HepG2 (cell line): ENCODE data around the gene CDC25C. TPM values are rescaled to one million over a fixed set of nuclear protein-coding genes. Genes with fewer than 3 reads are reported as not detected.

ENCODE experiments used
- EED ChIP-seq: sonication (generic); formaldehyde crosslinking; IDR thresholded peaks from 2 replicates; pipeline ENCODE4 v1.5.0; 2020; ENCODE audit warnings: mild to moderate bottlenecking, missing genetic modification reagents
- GATAD1 ChIP-seq: IDR thresholded peaks from 2 replicates; pipeline ENCODE4 v1.6.1; 2016; ENCODE audit warnings: missing genetic modification reagents, missing compliant biosample characterization
- JDP2 ChIP-seq: sonication (generic); formaldehyde crosslinking; IDR thresholded peaks from 2 replicates; pipeline ENCODE4 v1.8.1; 2022; ENCODE audit warnings: missing genetic modification reagents, borderline replicate concordance
- MAF1 ChIP-seq: sonication (generic); formaldehyde crosslinking; IDR thresholded peaks from 2 replicates; pipeline ENCODE4 v1.5.0; 2020; ENCODE audit warnings: missing genetic modification reagents, borderline replicate concordance
- PTBP1 ChIP-seq: fragments of 200-400 bp; formaldehyde crosslinking; IDR thresholded peaks from 2 replicates; pipeline ENCODE4 v1.6.1; 2018; ENCODE audit warnings: low read length, low read depth; ENCODE audit not compliant: poor library complexity, severe bottlenecking
- RFXANK ChIP-seq: IDR thresholded peaks from 2 replicates; pipeline ENCODE4 v1.6.1; 2016
- RFXAP ChIP-seq: sonication (generic); formaldehyde crosslinking; IDR thresholded peaks from 2 replicates; pipeline ENCODE4 v1.4.0; 2020; ENCODE audit warnings: missing genetic modification reagents, borderline replicate concordance
- SSRP1 ChIP-seq: IDR thresholded peaks from 2 replicates; pipeline ENCODE4 v1.6.1; 2016; ENCODE audit warnings: control low read depth
- TEAD2 ChIP-seq: sonication (generic); formaldehyde crosslinking; IDR thresholded peaks from 2 replicates; pipeline ENCODE4 v1.9.0; 2021; ENCODE audit warnings: missing genetic modification reagents
- ZNF672 ChIP-seq: sonication (generic); formaldehyde crosslinking; IDR thresholded peaks from 2 replicates; pipeline ENCODE4 v1.8.1; 2022; ENCODE audit warnings: missing genetic modification reagents
- ZNF724P ChIP-seq: sonication (generic); formaldehyde crosslinking; IDR thresholded peaks from 2 replicates; pipeline ENCODE4 v1.8.0; 2022; ENCODE audit warnings: missing genetic modification reagents, borderline replicate concordance
- ZNF788 ChIP-seq: sonication (generic); formaldehyde crosslinking; IDR thresholded peaks from 2 replicates; pipeline ENCODE4 v1.5.0; 2020; ENCODE audit warnings: mild to moderate bottlenecking, missing genetic modification reagents, borderline replicate concordance
- ZNF790 ChIP-seq: sonication (generic); formaldehyde crosslinking; IDR thresholded peaks from 2 replicates; pipeline ENCODE4 v1.8.0; 2022; ENCODE audit warnings: missing genetic modification reagents, mild to moderate bottlenecking, borderline replicate concordance
- ZNF878 ChIP-seq: sonication (generic); formaldehyde crosslinking; IDR thresholded peaks from 2 replicates; pipeline ENCODE4 v1.8.1; 2023; ENCODE audit warnings: mild to moderate bottlenecking, missing genetic modification reagents, moderate library complexity
- polyA plus RNA-seq, 8 experiments: library from polyadenylated mRNA; depleted of rRNA in 3 of 8; stranded (reverse) in 7 of 8; unstranded in 1 of 8; fragments of >200 nt; fragmentation: Illumina TruSeq in 4 of 8; extraction: Trizol in 4 of 8; gene quantifications; 2 replicates each; pipeline versions ENCODE4 v1.2.1 to v1.2.3, GENCODE V29; 2011 to 2016; ENCODE audit warnings: low read depth in 4 of 8, missing spikeins in 1 of 8, mixed read lengths in 1 of 8; ENCODE audit not compliant: insufficient read depth in 1 of 8
- total RNA-seq, 5 experiments: library from RNA; depleted of rRNA; stranded (reverse); fragments of >200 nt; fragmentation: Illumina TruSeq; extraction: Trizol; gene quantifications; 2 replicates each; pipeline ENCODE4 v1.2.3, GENCODE V29; 2016; ENCODE audit warnings: low read depth in 1 of 5
- TF ChIP-seq, protein P1 (sequence below): sonication (generic); formaldehyde crosslinking; conservative IDR thresholded peaks from 2 replicates; pipeline ENCODE4 v1.8.1; 2023; ENCODE audit warnings: missing genetic modification reagents
- TF ChIP-seq, protein P2 (sequence below): sonication (generic); formaldehyde crosslinking; IDR thresholded peaks from 2 replicates; pipeline ENCODE4 v1.5.0; 2020; ENCODE audit warnings: mild to moderate bottlenecking, missing genetic modification reagents, borderline replicate concordance

Gene CDC25C
- total and polyA plus RNA-seq, 2 of the 13 experiments (the other 11 are each of a cell fraction or from before 2014, with no cell fraction given), result 17.7 to 27.6 TPM

DNA sequence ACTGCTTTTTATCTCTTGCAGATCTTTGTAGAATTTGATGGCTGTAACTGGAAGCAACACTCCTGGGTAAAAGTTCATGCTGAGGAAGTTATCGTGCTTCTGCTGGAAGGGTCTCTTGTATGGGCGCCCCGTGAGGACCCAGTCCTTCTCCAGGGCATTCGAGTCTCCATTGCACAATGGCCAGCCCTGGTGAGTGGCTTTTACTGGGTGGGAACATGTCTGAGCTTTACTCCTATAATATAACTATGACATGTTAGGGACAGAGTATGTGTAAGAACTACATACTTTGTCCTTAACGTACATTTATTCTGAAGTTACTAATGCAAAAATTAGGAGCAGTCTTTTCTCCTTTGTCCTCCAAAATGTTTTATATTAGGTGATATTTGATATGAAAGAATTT is 41.0 kb upstream of the CDC25C start (continued):
- TF ChIP-seq, protein P1, sequence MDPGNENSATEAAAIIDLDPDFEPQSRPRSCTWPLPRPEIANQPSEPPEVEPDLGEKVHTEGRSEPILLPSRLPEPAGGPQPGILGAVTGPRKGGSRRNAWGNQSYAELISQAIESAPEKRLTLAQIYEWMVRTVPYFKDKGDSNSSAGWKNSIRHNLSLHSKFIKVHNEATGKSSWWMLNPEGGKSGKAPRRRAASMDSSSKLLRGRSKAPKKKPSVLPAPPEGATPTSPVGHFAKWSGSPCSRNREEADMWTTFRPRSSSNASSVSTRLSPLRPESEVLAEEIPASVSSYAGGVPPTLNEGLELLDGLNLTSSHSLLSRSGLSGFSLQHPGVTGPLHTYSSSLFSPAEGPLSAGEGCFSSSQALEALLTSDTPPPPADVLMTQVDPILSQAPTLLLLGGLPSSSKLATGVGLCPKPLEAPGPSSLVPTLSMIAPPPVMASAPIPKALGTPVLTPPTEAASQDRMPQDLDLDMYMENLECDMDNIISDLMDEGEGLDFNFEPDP (CRISPR knock-in tag), result no peak
- TF ChIP-seq RFXANK (CRISPR knock-in tag) (no peak), GATAD1 (CRISPR knock-in tag) (no peak), TEAD2 (CRISPR knock-in tag) (no peak), ZNF878 (no peak), RFXAP (CRISPR knock-in tag) (no peak), MAF1 (CRISPR knock-in tag) (no peak), ZNF788 (CRISPR knock-in tag) (no peak), SSRP1 (CRISPR knock-in tag) (no peak), EED (no peak), JDP2 (CRISPR knock-in tag) (no peak), ZNF790 (CRISPR knock-in tag) (no peak), ZNF724P (CRISPR knock-in tag) (no peak), PTBP1 (no peak), ZNF672 (CRISPR knock-in tag) (no peak)
- TF ChIP-seq, protein P2, sequence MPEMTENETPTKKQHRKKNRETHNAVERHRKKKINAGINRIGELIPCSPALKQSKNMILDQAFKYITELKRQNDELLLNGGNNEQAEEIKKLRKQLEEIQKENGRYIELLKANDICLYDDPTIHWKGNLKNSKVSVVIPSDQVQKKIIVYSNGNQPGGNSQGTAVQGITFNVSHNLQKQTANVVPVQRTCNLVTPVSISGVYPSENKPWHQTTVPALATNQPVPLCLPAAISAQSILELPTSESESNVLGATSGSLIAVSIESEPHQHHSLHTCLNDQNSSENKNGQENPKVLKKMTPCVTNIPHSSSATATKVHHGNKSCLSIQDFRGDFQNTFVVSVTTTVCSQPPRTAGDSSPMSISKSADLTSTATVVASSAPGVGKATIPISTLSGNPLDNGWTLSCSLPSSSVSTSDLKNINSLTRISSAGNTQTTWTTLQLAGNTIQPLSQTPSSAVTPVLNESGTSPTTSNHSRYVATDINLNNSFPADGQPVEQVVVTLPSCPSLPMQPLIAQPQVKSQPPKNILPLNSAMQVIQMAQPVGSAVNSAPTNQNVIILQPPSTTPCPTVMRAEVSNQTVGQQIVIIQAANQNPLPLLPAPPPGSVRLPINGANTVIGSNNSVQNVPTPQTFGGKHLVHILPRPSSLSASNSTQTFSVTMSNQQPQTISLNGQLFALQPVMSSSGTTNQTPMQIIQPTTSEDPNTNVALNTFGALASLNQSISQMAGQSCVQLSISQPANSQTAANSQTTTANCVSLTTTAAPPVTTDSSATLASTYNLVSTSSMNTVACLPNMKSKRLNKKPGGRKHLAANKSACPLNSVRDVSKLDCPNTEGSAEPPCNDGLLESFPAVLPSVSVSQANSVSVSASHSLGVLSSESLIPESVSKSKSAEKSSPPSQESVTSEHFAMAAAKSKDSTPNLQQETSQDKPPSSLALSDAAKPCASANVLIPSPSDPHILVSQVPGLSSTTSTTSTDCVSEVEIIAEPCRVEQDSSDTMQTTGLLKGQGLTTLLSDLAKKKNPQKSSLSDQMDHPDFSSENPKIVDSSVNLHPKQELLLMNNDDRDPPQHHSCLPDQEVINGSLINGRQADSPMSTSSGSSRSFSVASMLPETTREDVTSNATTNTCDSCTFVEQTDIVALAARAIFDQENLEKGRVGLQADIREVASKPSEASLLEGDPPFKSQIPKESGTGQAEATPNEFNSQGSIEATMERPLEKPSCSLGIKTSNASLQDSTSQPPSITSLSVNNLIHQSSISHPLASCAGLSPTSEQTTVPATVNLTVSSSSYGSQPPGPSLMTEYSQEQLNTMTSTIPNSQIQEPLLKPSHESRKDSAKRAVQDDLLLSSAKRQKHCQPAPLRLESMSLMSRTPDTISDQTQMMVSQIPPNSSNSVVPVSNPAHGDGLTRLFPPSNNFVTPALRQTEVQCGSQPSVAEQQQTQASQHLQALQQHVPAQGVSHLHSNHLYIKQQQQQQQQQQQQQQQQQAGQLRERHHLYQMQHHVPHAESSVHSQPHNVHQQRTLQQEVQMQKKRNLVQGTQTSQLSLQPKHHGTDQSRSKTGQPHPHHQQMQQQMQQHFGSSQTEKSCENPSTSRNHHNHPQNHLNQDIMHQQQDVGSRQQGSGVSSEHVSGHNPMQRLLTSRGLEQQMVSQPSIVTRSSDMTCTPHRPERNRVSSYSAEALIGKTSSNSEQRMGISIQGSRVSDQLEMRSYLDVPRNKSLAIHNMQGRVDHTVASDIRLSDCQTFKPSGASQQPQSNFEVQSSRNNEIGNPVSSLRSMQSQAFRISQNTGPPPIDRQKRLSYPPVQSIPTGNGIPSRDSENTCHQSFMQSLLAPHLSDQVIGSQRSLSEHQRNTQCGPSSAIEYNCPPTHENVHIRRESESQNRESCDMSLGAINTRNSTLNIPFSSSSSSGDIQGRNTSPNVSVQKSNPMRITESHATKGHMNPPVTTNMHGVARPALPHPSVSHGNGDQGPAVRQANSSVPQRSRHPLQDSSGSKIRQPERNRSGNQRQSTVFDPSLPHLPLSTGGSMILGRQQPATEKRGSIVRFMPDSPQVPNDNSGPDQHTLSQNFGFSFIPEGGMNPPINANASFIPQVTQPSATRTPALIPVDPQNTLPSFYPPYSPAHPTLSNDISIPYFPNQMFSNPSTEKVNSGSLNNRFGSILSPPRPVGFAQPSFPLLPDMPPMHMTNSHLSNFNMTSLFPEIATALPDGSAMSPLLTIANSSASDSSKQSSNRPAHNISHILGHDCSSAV (CRISPR knock-in tag), result no peak
- TF ChIP-seq, all 625 proteins: peak for 0
